ENCODE measurements around the gene VAT1L.
A peak's percentile ranks its signal among the peaks of the same experiment; 100 is the strongest.

VAT1L gene

DNA sequence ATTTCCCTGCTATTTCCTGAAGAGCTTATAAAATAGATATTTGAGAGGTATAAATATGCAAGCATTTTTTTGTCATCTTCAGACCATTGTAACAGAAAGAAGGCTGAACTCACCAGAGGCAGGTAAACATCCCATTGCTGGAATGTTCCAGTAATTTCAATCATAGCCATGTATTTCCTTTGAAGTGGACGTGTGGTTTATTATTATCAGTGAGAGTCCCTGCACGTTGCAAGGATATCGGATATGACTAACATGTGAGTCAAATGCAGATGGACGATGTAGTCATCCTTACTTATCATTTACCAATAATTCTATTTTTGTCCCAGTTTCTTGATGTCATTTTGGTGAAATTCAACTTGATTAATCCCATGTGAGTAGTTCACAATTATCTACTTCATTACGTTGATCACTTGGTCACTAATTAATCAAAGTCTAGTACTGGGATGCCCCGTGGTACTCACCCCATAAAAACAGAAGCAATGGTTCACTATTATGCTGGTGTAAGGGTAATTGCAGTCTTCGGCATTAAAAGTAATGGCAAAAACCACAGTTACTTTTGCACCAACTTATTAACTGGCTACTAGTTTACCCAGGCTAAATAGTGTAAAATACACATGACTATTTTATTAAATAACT is 89.5 kb downstream of the VAT1L start:
- WGBS (ENCODE audit: insufficient coverage) = 90% methylated on average over 2 of the region's 7 CpGs
- Histone ChIP-seq H3K4me1 (ENCODE audit: control extremely low read depth in 1 of 4, control insufficient read depth in 4 of 4, insufficient read depth in 4 of 4, low read length in 3 of 4) (no peaks in the 10 kb centered on the region), H3K27me3 (replicated peaks in 2 of 5; ENCODE audit: control insufficient read depth in 4 of 5, insufficient read depth in 5 of 5, low read length in 4 of 5) (no peaks in the 10 kb centered on the region), H3K27ac (ENCODE audit: insufficient read depth in 1 of 2, low read depth in 1 of 2, low read length in 2 of 2, poor library complexity in 1 of 2, severe bottlenecking in 2 of 2) (no peak overlapping the region), H3K4me3 (ENCODE audit: control insufficient read depth in 1 of 7, extremely low read depth in 1 of 7, insufficient read depth in 4 of 7, low read depth in 2 of 7, low read length in 6 of 7) (no peak overlapping the region), H3K36me3 (ENCODE audit: control insufficient read depth in 4 of 4, insufficient read depth in 4 of 4, low read length in 3 of 4) (no peaks in the 10 kb centered on the region), H3K9me3 (ENCODE audit: control extremely low read depth in 1 of 5, control insufficient read depth in 4 of 5, insufficient read depth in 2 of 5, low read depth in 1 of 5, low read length in 4 of 5) (no peaks in the 10 kb centered on the region)
- no peak for DNase-seq
- ChIA-PET CTCF (no interaction called here), POLR2A (no interaction called here)

DNA sequence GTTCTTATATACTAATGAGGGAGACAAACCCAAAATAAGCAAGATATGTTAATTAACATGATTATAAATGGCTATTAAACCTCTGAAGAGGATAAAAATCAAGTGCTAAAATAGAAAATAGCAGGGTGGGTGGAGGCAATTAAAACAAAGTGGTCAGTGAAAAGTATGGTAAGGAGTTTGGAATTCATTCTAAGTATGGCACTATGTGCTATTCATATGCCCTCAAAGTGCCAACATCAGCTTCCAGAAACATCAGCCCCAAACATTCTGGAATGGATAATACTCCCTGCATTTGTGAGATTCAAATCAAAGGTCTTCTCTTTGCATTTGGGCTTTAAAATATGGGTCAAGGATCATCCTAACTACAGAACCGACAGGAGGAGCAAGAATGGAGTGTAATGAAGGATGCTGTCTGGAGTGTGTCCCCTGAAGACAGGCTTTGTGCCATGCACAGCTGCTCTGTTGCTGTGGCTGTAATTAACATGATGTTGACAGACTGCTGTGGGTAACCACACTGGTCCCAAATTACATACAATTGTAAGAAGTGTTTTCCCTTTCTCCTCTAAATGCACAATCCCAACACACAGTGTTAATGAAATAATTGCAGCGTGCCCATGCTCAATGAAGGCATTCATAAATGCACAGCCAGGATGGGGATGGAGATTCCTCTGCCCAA is 93.1 kb downstream of the VAT1L start:
- ChIA-PET CTCF (no interaction called here), POLR2A (no interaction called here)
- Histone ChIP-seq H3K36me3 (ENCODE audit: control insufficient read depth in 4 of 4, insufficient read depth in 4 of 4, low read length in 3 of 4) (no peaks in the 10 kb centered on the region), H3K4me3 (ENCODE audit: control insufficient read depth in 1 of 7, extremely low read depth in 1 of 7, insufficient read depth in 4 of 7, low read depth in 2 of 7, low read length in 6 of 7) (no peak overlapping the region), H3K4me1 (ENCODE audit: control extremely low read depth in 1 of 4, control insufficient read depth in 4 of 4, insufficient read depth in 4 of 4, low read length in 3 of 4) (no peaks in the 10 kb centered on the region), H3K9me3 (ENCODE audit: control extremely low read depth in 1 of 5, control insufficient read depth in 4 of 5, insufficient read depth in 2 of 5, low read depth in 1 of 5, low read length in 4 of 5) (no peaks in the 10 kb centered on the region), H3K27ac (ENCODE audit: insufficient read depth in 1 of 2, low read depth in 1 of 2, low read length in 2 of 2, poor library complexity in 1 of 2, severe bottlenecking in 2 of 2) (no peak overlapping the region), H3K27me3 (replicated peaks in 2 of 5; ENCODE audit: control insufficient read depth in 4 of 5, insufficient read depth in 5 of 5, low read length in 4 of 5) (no peaks in the 10 kb centered on the region)
- DNase-seq = no peak
- WGBS (ENCODE audit: insufficient coverage) = 83% methylated on average over 2 of the region's 2 CpGs

DNA sequence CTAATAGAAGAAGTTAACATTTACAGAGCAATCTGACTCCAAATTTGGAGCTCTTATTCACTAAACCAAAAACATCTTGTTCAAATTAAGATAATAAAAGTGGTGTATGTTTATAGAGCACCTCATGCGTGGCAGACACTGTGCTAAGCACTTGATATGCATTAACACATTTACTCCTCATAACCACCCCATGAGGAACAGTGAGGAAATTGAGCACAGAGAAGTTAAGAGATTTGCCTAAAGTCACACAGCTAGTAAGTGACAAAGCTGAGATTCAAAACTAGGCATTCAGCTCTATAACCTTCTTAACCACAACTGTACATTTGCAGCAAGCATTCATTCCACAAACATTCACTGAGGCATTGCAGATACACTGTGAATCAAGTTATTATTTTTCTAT is 94.0 kb downstream of the VAT1L start:
- Histone ChIP-seq H3K4me1 (ENCODE audit: control extremely low read depth in 1 of 4, control insufficient read depth in 4 of 4, insufficient read depth in 4 of 4, low read length in 3 of 4) (no peaks in the 10 kb centered on the region), H3K27ac (ENCODE audit: insufficient read depth in 1 of 2, low read depth in 1 of 2, low read length in 2 of 2, poor library complexity in 1 of 2, severe bottlenecking in 2 of 2) (no peak overlapping the region), H3K9me3 (ENCODE audit: control extremely low read depth in 1 of 5, control insufficient read depth in 4 of 5, insufficient read depth in 2 of 5, low read depth in 1 of 5, low read length in 4 of 5) (no peaks in the 10 kb centered on the region), H3K27me3 (replicated peaks in 2 of 5; ENCODE audit: control insufficient read depth in 4 of 5, insufficient read depth in 5 of 5, low read length in 4 of 5) (no peaks in the 10 kb centered on the region), H3K36me3 (ENCODE audit: control insufficient read depth in 4 of 4, insufficient read depth in 4 of 4, low read length in 3 of 4) (no peaks in the 10 kb centered on the region), H3K4me3 (ENCODE audit: control insufficient read depth in 1 of 7, extremely low read depth in 1 of 7, insufficient read depth in 4 of 7, low read depth in 2 of 7, low read length in 6 of 7) (no peak overlapping the region)
- no peak for DNase-seq
- POLR2A ChIA-PET = no interaction called here
- CTCF ChIA-PET = no interaction called here
- WGBS (ENCODE audit: insufficient coverage) = no CpG with 5 or more reads among the region's 1 CpG

DNA sequence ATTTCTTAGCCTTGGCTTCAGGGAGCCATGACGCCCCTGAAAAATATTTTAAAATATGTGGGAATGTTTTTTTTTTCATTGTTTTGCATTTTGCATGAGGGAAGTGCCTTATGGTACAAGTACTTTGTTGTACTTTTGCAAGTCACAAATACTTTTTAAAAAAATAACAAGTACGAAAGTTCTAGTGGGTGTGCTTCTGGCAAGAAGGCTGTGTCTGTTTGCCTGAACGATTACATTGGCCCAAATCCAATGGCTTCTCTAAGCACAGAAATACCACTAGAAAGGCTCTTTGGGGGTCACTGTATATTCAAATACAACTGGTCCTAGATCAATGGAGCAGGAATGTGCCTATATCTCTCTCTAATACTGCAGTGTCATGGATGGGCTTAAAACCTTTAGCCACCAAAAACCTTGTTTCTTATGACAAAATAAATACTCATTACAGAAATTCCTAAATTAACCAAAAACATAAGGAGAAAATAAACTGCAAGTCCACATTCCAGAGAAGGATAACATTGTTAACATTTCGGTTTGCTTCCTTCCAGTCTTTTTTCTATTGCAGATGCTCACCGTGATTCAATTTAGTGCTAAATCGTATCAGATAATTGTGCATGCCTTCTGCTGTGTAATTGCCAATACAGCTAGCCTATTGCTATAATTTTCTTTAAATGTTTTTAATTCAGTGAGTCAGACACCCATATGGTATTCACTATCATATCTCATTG is 97.4 kb downstream of the VAT1L start:
- H3K27me3 ChIP-seq (replicated peaks in 2 of 5; ENCODE audit: control insufficient read depth in 4 of 5, insufficient read depth in 5 of 5, low read length in 4 of 5) = no peaks in the 10 kb centered on the region
- H3K4me1 ChIP-seq (ENCODE audit: control extremely low read depth in 1 of 4, control insufficient read depth in 4 of 4, insufficient read depth in 4 of 4, low read length in 3 of 4) = no peaks in the 10 kb centered on the region
- no peaks in the 10 kb centered on the region for H3K9me3 ChIP-seq (ENCODE audit: control extremely low read depth in 1 of 5, control insufficient read depth in 4 of 5, insufficient read depth in 2 of 5, low read depth in 1 of 5, low read length in 4 of 5)
- ChIA-PET POLR2A (no interaction called here), CTCF (interaction anchor here (1.5 kb wide), 1 partner anchor 14 kb away, joined by 3 read pairs; no protein-coding TSS in a partner anchor)
- H3K36me3 ChIP-seq (ENCODE audit: control insufficient read depth in 4 of 4, insufficient read depth in 4 of 4, low read length in 3 of 4) = no peaks in the 10 kb centered on the region
- H3K27ac ChIP-seq (ENCODE audit: insufficient read depth in 1 of 2, low read depth in 1 of 2, low read length in 2 of 2, poor library complexity in 1 of 2, severe bottlenecking in 2 of 2) = no peak overlapping the region
- no peak for DNase-seq
- 100% methylated on average over 3 of the region's 6 CpGs for WGBS (ENCODE audit: insufficient coverage)
- no peak overlapping the region for H3K4me3 ChIP-seq (ENCODE audit: control insufficient read depth in 1 of 7, extremely low read depth in 1 of 7, insufficient read depth in 4 of 7, low read depth in 2 of 7, low read length in 6 of 7)

DNA sequence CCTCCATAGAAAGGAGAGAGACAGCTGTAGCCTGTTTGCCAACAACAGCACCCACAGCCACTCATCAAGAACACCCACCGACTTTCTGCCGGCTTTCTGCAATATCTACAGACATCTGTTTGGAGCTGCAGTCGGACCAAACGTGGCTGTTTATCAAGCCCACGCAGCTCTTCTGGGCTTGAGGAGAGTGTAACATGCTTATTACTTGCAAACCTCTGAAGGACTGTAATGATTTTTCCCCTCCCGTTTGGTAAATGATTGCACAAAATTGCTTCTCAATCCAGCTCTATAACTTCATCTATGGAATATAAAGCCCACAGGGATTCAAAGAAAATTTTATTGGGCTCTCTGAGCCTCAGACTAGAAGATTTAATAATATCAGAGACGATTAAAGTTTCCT is 100.5 kb downstream of the VAT1L start:
- H3K36me3 ChIP-seq (ENCODE audit: control insufficient read depth in 4 of 4, insufficient read depth in 4 of 4, low read length in 3 of 4) = no peaks in the 10 kb centered on the region
- H3K27me3 ChIP-seq (replicated peaks in 2 of 5; ENCODE audit: control insufficient read depth in 4 of 5, insufficient read depth in 5 of 5, low read length in 4 of 5) = no peaks in the 10 kb centered on the region
- no peak overlapping the region for H3K27ac ChIP-seq (ENCODE audit: insufficient read depth in 1 of 2, low read depth in 1 of 2, low read length in 2 of 2, poor library complexity in 1 of 2, severe bottlenecking in 2 of 2)
- WGBS (ENCODE audit: insufficient coverage) = 85% methylated on average over 7 of the region's 7 CpGs
- H3K4me3 ChIP-seq (ENCODE audit: control insufficient read depth in 1 of 7, extremely low read depth in 1 of 7, insufficient read depth in 4 of 7, low read depth in 2 of 7, low read length in 6 of 7) = no peak overlapping the region
- H3K4me1 ChIP-seq (ENCODE audit: control extremely low read depth in 1 of 4, control insufficient read depth in 4 of 4, insufficient read depth in 4 of 4, low read length in 3 of 4) = no peaks in the 10 kb centered on the region
- CTCF ChIA-PET = no interaction called here
- no peak for DNase-seq
- no peaks in the 10 kb centered on the region for H3K9me3 ChIP-seq (ENCODE audit: control extremely low read depth in 1 of 5, control insufficient read depth in 4 of 5, insufficient read depth in 2 of 5, low read depth in 1 of 5, low read length in 4 of 5)
- POLR2A ChIA-PET = no interaction called here

DNA sequence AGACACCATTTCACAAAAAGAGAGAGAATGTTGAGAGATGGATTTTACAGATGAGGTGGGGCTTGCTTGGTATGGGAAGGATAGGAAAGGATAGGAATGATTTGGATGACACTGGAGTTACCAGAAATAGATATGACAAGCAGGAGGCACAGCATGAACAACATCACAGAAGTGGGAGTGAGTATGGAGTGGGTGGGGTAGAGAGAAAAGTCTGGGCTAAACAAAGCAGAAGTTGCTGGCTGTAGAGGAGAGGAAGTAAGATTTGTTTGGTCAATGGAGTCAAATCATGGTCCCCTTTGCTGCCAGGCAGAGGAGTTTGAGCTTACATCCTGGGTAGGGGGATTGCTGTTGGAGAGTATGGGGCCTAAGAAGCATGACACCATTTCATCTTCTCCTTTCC is 101.7 kb downstream of the VAT1L start:
- Histone ChIP-seq H3K27me3 (replicated peaks in 2 of 5; ENCODE audit: control insufficient read depth in 4 of 5, insufficient read depth in 5 of 5, low read length in 4 of 5) (no peaks in the 10 kb centered on the region), H3K4me3 (ENCODE audit: control insufficient read depth in 1 of 7, extremely low read depth in 1 of 7, insufficient read depth in 4 of 7, low read depth in 2 of 7, low read length in 6 of 7) (no peak overlapping the region), H3K27ac (ENCODE audit: insufficient read depth in 1 of 2, low read depth in 1 of 2, low read length in 2 of 2, poor library complexity in 1 of 2, severe bottlenecking in 2 of 2) (no peak overlapping the region), H3K36me3 (ENCODE audit: control insufficient read depth in 4 of 4, insufficient read depth in 4 of 4, low read length in 3 of 4) (no peaks in the 10 kb centered on the region), H3K9me3 (ENCODE audit: control extremely low read depth in 1 of 5, control insufficient read depth in 4 of 5, insufficient read depth in 2 of 5, low read depth in 1 of 5, low read length in 4 of 5) (no peaks in the 10 kb centered on the region), H3K4me1 (ENCODE audit: control extremely low read depth in 1 of 4, control insufficient read depth in 4 of 4, insufficient read depth in 4 of 4, low read length in 3 of 4) (no peaks in the 10 kb centered on the region)
- peak in 1 of 3 donors; percentile 0 for DNase-seq
- ChIA-PET CTCF (no interaction called here), POLR2A (no interaction called here)

DNA sequence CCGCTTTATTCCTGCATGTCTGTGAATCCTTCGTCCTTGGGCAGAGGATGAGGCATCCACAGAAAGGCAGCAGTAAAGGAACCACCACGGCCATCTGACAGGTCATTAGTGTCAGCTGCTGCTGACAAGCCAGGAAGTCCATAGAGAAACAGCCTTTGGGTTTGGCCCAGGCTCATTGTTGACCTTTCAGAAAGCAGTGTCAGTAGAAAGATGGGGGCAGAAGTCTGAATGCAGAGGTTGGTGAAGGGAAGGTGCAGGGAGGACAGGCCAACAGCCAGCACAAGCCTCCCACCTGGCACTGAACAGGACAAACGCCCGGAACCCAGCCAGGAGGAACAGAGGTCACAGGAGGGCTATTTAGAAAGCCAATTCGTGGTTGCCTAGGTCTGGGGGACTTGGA is 105.8 kb downstream of the VAT1L start:
- H3K4me3 ChIP-seq (ENCODE audit: control insufficient read depth in 1 of 7, extremely low read depth in 1 of 7, insufficient read depth in 4 of 7, low read depth in 2 of 7, low read length in 6 of 7) = no peak overlapping the region
- DNase-seq = no peak
- no peaks in the 10 kb centered on the region for H3K36me3 ChIP-seq (ENCODE audit: control insufficient read depth in 4 of 4, insufficient read depth in 4 of 4, low read length in 3 of 4)
- 70% methylated on average over 5 of the region's 6 CpGs for WGBS (ENCODE audit: insufficient coverage)
- POLR2A ChIA-PET = interaction anchor here (0.6 kb wide), 1 partner anchor 661 kb away, joined by 3 read pairs; no protein-coding TSS in a partner anchor
- H3K4me1 ChIP-seq (ENCODE audit: control extremely low read depth in 1 of 4, control insufficient read depth in 4 of 4, insufficient read depth in 4 of 4, low read length in 3 of 4) = no peaks in the 10 kb centered on the region
- no peaks in the 10 kb centered on the region for H3K9me3 ChIP-seq (ENCODE audit: control extremely low read depth in 1 of 5, control insufficient read depth in 4 of 5, insufficient read depth in 2 of 5, low read depth in 1 of 5, low read length in 4 of 5)
- CTCF ChIA-PET = no interaction called here
- H3K27me3 ChIP-seq (replicated peaks in 2 of 5; ENCODE audit: control insufficient read depth in 4 of 5, insufficient read depth in 5 of 5, low read length in 4 of 5) = no peaks in the 10 kb centered on the region
- no peak overlapping the region for H3K27ac ChIP-seq (ENCODE audit: insufficient read depth in 1 of 2, low read depth in 1 of 2, low read length in 2 of 2, poor library complexity in 1 of 2, severe bottlenecking in 2 of 2)
